Activated CD4-positive, alpha-beta T cell treated with anti-CD3 and anti-CD28 coated beads, Interleukin-2, amount 10 ng/mL, durations not matched to agents 7 days and 5 days (primary cell): ENCODE results near the gene IL1B. TPM values are rescaled to one million over a fixed set of nuclear protein-coding genes. Genes with fewer than 3 reads are reported as not detected.
A peak's percentile ranks its signal among the peaks of the same experiment; 100 is the strongest.

ENCODE experiments used
- CTCF ChIA-PET: fragments of 350-600 bp; sonication (Branson Sonifier 250); formaldehyde crosslinking; loops from one replicate; lab custom pipeline; 2021; ENCODE audit warnings: antibody characterized with exemption; lab: Charles Lee
- POLR2A ChIA-PET: fragments of 350-600 bp; sonication (Branson Sonifier 250); formaldehyde crosslinking; loops from one replicate; lab custom pipeline; 2021; ENCODE audit warnings: antibody characterized with exemption; lab: Charles Lee
- DNase-seq: peaks from one replicate; pipeline ENCODE4 v3.0.0-alpha.2; 2020
- H3K27ac Mint-ChIP-seq: one replicate; pipeline ENCODE4 v1.8.0; 2021; ENCODE audit warnings: mild to moderate bottlenecking, moderate library complexity, mixed read lengths
- H3K27me3 Mint-ChIP-seq: one replicate; pipeline ENCODE4 v1.8.0; 2021; ENCODE audit warnings: mixed read lengths
- H3K36me3 Mint-ChIP-seq: one replicate; pipeline ENCODE4 v1.8.0; 2021; ENCODE audit warnings: low read depth, mixed read lengths
- H3K4me1 Mint-ChIP-seq: one replicate; pipeline ENCODE4 v1.8.0; 2021; ENCODE audit warnings: mixed read lengths
- H3K4me3 Mint-ChIP-seq: one replicate; pipeline ENCODE4 v1.8.0; 2021; ENCODE audit warnings: mild to moderate bottlenecking, moderate library complexity, mixed read lengths
- H3K9me3 Mint-ChIP-seq: one replicate; pipeline ENCODE4 v1.8.0; 2021; ENCODE audit warnings: mixed read lengths
- total RNA-seq, 2 experiments: library from RNA; stranded (reverse); gene quantifications; one replicate each; pipeline ENCODE4 v1.2.3, GENCODE V29; 2021

The IL1B gene
- total RNA-seq, 2 experiments from 2014 or later = not detected

DNA sequence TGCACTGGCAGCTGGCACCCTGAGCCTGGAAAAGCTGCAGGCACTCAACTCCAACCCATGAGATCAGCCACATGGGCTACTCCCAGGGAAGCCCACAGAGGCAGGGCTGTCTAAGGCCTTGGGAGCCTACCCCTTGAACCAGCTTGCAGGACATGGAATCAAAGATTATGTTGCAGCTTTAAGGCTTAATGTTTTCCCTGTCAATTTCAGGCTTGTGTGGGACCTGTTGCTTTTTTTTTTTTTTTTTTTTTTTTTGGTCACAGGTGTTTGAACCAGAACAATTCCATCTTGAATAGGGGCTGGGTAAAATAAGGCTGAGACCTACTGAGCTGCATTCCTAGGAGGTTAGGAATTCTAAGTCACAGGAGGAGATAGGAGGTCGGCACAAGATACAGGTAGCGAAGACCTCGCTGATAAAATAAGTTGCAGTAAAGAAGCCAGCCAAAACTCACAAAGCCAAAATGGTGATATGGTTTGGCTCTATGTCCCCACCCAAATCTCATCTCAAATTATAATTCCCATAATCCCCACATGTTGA, 44.8 kb downstream of the IL1B start:
- ChIA-PET CTCF (interaction anchor here (0.6 to 0.7 kb wide), 3 partner anchors 19 to 43 kb away, joined by 3 to 4 read pairs (median 3); no protein-coding TSS in a partner anchor), POLR2A (no interaction called here)
- Mint-ChIP-seq H3K4me1 (peaks cover 22% of the 10 kb centered on the region), H3K27ac (no peak overlapping the region), H3K9me3 (peaks cover 4% of the 10 kb centered on the region), H3K36me3 (peaks cover 7% of the 10 kb centered on the region), H3K27me3 (peaks cover 4% of the 10 kb centered on the region), H3K4me3 (no peak overlapping the region)
- DNase-seq = no peak

DNA sequence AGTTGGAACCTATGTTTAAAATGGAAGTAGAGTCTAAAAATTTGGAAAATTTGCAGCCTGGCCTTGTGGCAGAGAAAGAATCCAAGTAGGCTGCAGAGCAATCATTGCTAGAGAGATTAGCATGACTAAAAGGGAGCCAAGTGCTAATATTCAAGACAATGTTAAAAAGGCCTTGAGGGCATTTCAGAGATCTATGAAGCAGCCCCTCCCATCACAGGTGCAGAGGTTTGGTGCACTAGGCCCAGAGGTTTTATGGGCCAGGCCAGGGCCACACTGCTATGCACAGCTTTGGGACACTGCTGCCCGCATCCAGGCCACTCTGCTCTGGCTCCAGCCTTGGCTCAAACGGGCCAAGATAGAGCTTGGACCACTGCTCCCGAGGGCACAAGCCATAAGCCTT, 45.6 kb downstream of the IL1B start:
- no peak overlapping the region for H3K27ac Mint-ChIP-seq
- H3K4me1 Mint-ChIP-seq = peaks cover 22% of the 10 kb centered on the region
- ChIA-PET CTCF (no interaction called here), POLR2A (no interaction called here)
- peaks cover 4% of the 10 kb centered on the region for H3K27me3 Mint-ChIP-seq
- peaks cover 3% of the 10 kb centered on the region for H3K9me3 Mint-ChIP-seq
- peaks cover 7% of the 10 kb centered on the region for H3K36me3 Mint-ChIP-seq
- H3K4me3 Mint-ChIP-seq = no peak overlapping the region
- no peak for DNase-seq

DNA sequence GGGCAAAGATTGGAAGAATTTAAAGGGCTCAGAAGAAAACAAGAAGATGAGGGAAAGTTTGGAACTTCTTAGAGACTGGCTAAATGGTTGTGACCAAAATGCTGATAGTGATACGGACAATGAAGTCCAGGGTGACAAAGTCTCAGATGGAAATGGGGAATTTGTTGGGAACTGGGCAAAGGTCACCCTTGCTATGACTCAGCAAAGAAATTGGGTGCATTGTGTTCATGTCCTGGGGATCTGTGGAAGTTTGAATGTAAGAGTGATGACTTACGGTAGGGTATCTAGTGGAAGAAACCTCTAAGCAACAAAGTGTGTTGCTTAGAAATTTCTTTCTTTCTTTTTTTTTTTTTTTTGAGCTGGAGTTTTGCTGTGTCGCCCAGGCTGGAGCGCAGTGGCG, 46.3 kb downstream of the IL1B start:
- peaks cover 5% of the 10 kb centered on the region for H3K27me3 Mint-ChIP-seq
- H3K4me3 Mint-ChIP-seq = no peak overlapping the region
- no peak for DNase-seq
- ChIA-PET CTCF (interaction anchor here (0.6 to 0.7 kb wide), 3 partner anchors 12 to 120 kb away, joined by 3 to 4 read pairs (median 3); no protein-coding TSS in a partner anchor), POLR2A (no interaction called here)
- peaks cover 7% of the 10 kb centered on the region for H3K36me3 Mint-ChIP-seq
- H3K4me1 Mint-ChIP-seq = peaks cover 22% of the 10 kb centered on the region
- no peak overlapping the region for H3K27ac Mint-ChIP-seq
- H3K9me3 Mint-ChIP-seq = peaks cover 3% of the 10 kb centered on the region

DNA sequence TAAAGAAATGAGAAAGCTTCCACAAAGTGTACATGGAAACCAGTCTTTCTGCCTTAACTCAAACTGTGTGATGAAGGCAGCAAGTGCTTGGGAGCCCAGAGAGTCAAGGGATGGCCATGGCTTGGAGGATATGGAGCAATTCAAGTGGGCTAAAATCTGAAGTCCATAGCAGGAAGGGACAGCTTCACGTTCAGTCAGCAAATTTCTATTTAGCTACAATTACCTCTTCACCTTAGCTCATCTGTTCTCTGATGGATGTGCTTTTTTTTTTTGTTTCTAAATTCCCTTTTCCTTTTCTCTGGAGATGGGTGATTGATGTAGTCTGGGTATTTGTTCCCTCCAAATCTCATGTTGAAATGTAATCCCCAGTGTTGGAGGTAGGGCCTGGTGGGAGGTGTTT, 47.4 kb downstream of the IL1B start:
- Mint-ChIP-seq H3K4me1 (peaks cover 15% of the 10 kb centered on the region), H3K27ac (no peak overlapping the region), H3K9me3 (peaks cover 3% of the 10 kb centered on the region), H3K36me3 (peaks cover 7% of the 10 kb centered on the region), H3K4me3 (no peak overlapping the region), H3K27me3 (peaks cover 5% of the 10 kb centered on the region)
- DNase-seq = no peak
- ChIA-PET POLR2A (no interaction called here), CTCF (interaction anchor here (0.6 to 0.8 kb wide), 2 partner anchors 20 to 26 kb away, joined by 3 read pairs; no protein-coding TSS in a partner anchor)

DNA sequence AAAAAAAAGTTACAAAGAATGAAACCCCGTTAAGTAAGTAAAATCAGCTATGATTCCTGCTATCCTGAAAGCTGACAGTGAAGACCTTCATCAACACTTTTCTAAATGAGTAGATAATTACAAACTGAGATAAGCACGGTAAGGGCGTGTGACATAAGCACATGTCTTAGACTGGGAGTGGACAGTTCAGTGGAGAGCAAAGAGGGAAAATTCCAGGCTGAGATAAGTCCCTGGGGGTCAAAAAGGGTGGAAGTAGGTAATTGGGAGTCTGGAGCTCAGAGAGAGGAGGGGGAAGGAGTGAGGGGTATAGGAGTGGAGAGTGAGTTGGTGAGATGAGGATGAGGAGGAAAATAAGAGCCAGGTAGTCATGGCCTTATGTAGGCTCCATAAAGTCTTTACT, 47.9 kb downstream of the IL1B start:
- H3K4me1 Mint-ChIP-seq = peaks cover 11% of the 10 kb centered on the region
- peaks cover 8% of the 10 kb centered on the region for H3K27me3 Mint-ChIP-seq

DNA sequence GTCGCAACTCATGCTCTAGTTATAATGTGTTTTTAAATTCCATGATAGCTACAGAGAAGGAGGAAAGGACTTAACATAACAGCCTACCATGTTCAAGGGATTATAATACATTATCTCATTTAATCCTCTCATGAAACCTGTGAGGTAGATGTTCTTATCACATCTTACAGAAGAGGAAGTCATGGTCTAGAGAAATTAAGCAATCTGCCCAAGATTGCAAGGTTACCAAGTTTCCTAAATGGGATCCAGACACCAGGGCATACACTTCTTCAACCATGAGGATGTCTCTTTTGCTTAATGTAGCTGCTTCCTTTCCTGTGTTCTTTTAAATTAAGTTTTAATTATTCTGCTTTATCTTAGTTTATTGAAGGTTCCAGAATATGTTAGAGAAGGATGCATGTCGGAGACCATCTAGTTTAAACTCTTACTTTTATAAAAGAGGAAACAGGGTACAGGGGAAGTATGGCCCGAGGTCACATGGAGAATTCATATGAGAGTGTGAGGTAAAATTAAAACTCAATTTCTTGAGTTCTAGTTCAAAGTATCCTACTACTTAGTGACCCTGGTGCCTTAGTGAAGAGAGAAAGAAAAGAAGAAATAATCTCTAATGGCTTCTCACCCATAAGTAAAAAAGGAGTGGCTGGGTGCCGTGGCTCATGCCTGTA, 48.7 kb downstream of the IL1B start:
- Mint-ChIP-seq H3K4me3 (no peak overlapping the region), H3K36me3 (peaks cover 3% of the 10 kb centered on the region), H3K4me1 (peaks cover 3% of the 10 kb centered on the region), H3K27ac (no peak overlapping the region), H3K9me3 (peaks cover 3% of the 10 kb centered on the region), H3K27me3 (peaks cover 11% of the 10 kb centered on the region)
- ChIA-PET CTCF (interaction anchor here (2.1 kb wide), 1 partner anchor 97 kb away, joined by 5 read pairs; no protein-coding TSS in a partner anchor), POLR2A (no interaction called here)
- no peak for DNase-seq

More for the DNA sequence above, 47.9 kb downstream of the IL1B start:
- Mint-ChIP-seq H3K36me3 (peaks cover 7% of the 10 kb centered on the region), H3K9me3 (peaks cover 3% of the 10 kb centered on the region), H3K27ac (no peak overlapping the region), H3K4me3 (no peak overlapping the region)
- DNase-seq = no peak
- ChIA-PET POLR2A (no interaction called here), CTCF (interaction anchor here (0.8 to 2.1 kb wide), 2 partner anchors 20 to 97 kb away, joined by 3 to 5 read pairs; no protein-coding TSS in a partner anchor)

DNA sequence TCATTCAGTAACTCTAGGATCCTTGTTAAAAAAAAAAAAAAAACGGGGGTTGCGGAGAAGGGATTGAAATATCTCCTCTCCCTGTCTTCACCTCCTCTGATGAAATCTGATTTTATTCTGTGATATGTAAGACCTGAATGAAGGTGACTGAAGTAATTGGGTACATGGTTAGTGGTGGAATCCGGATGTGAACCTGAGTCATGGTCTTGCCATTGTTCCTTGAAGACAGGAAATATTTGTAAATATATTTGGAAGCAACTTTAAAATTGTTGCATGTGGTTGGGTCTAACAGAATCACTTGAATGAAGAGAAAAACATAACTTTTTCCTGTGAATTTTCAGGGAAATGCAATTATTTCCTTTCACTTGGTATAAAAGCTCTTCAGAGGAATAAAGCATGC, 49.3 kb downstream of the IL1B start:
- Mint-ChIP-seq H3K4me3 (no peak overlapping the region), H3K4me1 (peaks cover 3% of the 10 kb centered on the region), H3K36me3 (peaks cover 3% of the 10 kb centered on the region), H3K9me3 (peaks cover 3% of the 10 kb centered on the region), H3K27me3 (peaks cover 11% of the 10 kb centered on the region), H3K27ac (no peak overlapping the region)
- no peak for DNase-seq
- CTCF ChIA-PET = interaction anchor here (2.1 kb wide), 1 partner anchor 98 kb away, joined by 5 read pairs; no protein-coding TSS in a partner anchor
- POLR2A ChIA-PET = no interaction called here

DNA sequence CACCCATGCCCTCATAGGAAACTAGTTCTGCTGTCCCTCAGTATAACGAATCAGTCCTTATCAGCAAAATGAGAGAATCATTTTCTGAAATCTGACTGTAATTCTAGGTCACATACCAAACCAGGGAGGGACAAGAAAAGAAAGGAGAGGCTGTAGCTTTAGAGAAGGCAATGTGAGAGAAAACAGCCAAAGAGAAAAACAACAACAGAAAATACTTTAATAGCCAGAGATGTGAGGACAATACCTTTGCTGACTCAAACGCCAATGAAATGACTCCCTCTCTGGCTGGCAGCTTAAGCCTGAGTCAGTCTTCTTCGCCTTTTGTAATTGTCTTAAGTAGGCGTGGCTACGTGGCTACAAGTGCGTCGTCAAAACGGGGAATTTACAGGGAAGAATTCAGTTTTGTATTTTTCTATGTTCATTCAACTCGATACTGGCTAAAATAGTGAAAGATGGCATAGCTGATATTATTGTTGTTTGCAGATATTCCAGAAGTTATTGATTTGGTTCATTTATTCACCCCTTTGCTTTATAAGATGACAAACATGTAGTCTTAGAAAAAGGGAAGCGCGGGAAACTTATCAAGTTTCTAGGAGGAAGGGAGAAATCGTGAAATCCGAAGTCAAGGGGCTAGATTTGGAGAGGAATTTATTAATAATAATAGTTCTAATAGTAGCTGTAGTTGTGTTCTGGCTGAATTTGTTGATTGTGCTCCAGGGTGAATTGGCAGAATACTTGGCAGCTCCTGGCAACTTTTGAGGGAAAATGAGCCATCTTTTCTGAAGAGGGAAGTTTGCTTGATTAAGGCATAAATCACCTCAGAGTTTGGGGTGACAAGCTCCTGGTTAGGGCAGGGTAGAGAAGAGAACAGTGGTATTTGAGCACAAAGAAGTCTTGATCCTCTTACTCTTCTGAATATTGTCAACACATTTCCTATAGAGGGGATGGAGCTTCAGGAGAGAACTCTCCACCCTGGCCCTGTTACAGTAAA, 52.1 kb downstream of the IL1B start, which contains the start of gene IL1A:
Gene IL1A, minus strand, starts transcription at position 295 of the 991 bp plus-strand sequence. CDS start 723 bp downstream, outside the sequence.
- Mint-ChIP-seq H3K4me3 (peak within 1 kb of the TSS; percentile 2), H3K27me3 (peaks cover 10% of the 10 kb centered on the region), H3K4me1 (peaks cover 3% of the 10 kb centered on the region), H3K27ac (no peak within 1 kb of the TSS), H3K36me3 (no peaks in the 10 kb centered on the region), H3K9me3 (no peaks in the 10 kb centered on the region)
- CTCF ChIA-PET = interaction anchor here (0.9 kb wide), 1 partner anchor 11 kb away, joined by 3 read pairs; no protein-coding TSS in a partner anchor
- POLR2A ChIA-PET = no interaction called here
- DNase-seq = no peak

DNA sequence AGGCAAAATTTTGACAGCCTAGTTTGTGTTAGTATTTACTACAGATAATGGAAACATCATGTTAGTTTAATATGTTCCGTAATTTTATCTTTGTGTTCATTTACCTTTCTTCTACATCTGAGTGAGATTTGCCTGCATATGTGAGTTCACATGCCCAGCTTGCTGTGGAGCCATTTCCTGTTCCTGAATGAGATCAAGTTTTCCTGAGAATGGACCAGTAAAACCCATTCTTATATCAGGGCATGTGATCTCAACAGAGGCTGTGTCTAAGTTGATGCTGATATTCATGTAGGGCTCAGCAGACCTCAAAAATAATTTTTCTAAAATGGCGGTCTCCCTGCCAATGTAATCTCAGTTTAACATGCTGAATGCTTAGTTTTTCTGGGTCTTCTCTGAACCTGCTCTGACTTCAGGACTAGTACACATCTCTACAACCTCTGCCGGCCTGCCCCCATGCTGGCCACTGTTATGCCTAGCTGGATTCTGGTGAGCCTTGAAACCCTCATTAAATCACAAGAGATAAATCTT, 53.3 kb downstream of the IL1B start:
- CTCF ChIA-PET = no interaction called here

DNA sequence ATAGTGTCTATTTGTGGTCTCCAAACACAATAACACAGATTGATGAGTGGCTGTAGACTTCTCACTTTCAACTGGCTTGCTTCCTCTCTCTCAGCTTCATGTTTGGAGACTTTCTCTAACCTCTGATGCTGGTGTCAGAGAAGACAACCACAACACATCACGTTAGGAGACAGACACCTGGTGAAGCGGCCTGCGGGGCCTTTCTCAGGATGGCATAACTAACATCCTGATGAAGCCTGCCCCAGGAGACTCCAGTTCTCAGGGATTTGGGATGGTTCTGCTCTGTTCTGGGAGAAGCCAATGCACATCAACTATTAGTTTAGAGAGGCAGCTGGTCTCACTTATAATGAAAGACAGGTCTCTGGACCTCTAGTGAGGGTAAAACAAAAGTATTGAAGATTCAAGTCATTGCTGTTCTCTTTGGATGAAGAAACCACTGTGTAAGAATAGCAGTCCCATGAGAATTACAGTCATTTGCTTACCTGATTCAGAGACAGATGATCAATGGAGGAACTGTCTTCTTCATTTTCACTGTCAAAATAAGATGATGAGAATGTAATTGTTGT, 54.3 kb downstream of the IL1B start:
- peaks cover 23% of the 10 kb centered on the region for H3K27me3 Mint-ChIP-seq
- H3K9me3 Mint-ChIP-seq = no peaks in the 10 kb centered on the region
- peaks cover 2% of the 10 kb centered on the region for H3K36me3 Mint-ChIP-seq
- POLR2A ChIA-PET = no interaction called here
- no peak for DNase-seq
- H3K4me3 Mint-ChIP-seq = no peak overlapping the region
- no peak overlapping the region for H3K27ac Mint-ChIP-seq
- CTCF ChIA-PET = no interaction called here
- H3K4me1 Mint-ChIP-seq = peaks cover 9% of the 10 kb centered on the region

More for the DNA sequence above, 53.3 kb downstream of the IL1B start:
- Mint-ChIP-seq H3K27ac (no peak overlapping the region), H3K36me3 (no peaks in the 10 kb centered on the region), H3K4me1 (peaks cover 3% of the 10 kb centered on the region), H3K4me3 (peak overlapping the region; percentile 2), H3K9me3 (no peaks in the 10 kb centered on the region), H3K27me3 (peaks cover 16% of the 10 kb centered on the region)
- POLR2A ChIA-PET = interaction anchor here (0.7 kb wide), 1 partner anchor 710 kb away, joined by 3 read pairs; no protein-coding TSS in a partner anchor
- DNase-seq = no peak
